Right atrium auricular region (tissue), 2 donors: ENCODE measurements around the gene HERC2. TPM values are rescaled to one million over a fixed set of nuclear protein-coding genes. Genes with fewer than 3 reads are reported as not detected.

Experiments
- DNase-seq: peaks from one replicate; pipeline ENCODE4 v3.0.0-alpha.2; 2019; ENCODE audit warnings: low spot score
- H3K27ac ChIP-seq, 2 donors: fragments of 200-600 bp; sonication (generic); 1 replicate in 1 of 2; 2 replicates in 1 of 2; pipeline ENCODE4 v1.5.1; 2016 to 2019
- H3K27me3 ChIP-seq, 2 donors: fragments of 200-600 bp; sonication (generic); one replicate each; pipeline versions ENCODE4 v1.5.1 to v1.6.0; 2017 to 2019
- H3K36me3 ChIP-seq: fragments of 200-600 bp; sonication (generic); one replicate; pipeline ENCODE4 v1.5.1; 2016
- H3K4me1 ChIP-seq, 2 donors: fragments of 200-600 bp; sonication (generic); one replicate each; pipeline versions ENCODE4 v1.5.1 to v1.6.0; 2017 to 2019
- H3K4me3 ChIP-seq, 2 donors: fragments of 200-600 bp; sonication (generic); 1 replicate in 1 of 2; 2 replicates in 1 of 2; pipeline ENCODE4 v1.5.1; 2017 to 2019; ENCODE audit warnings: mild to moderate bottlenecking in 1 of 2, moderate library complexity in 1 of 2
- H3K9me3 ChIP-seq, 2 donors: fragments of 200-600 bp; sonication (generic); one replicate each; pipeline ENCODE4 v1.5.1; 2019
- CTCF ChIP-seq, 2 donors: fragments of 200-600 bp; sonication (generic); IDR thresholded peaks; one replicate each; pipeline ENCODE4 v1.5.1; 2019; ENCODE audit warnings: antibody characterized with exemption in 2 of 2
- total RNA-seq, 2 donors: library from RNA; depleted of rRNA; stranded (reverse); fragments of >200 nt; gene quantifications; one replicate each; pipeline ENCODE4 v1.1.0, GENCODE V29; 2016

Gene HERC2
- total RNA-seq, 2 donors from 2014 or later = 50.8 to 62.4 TPM

- Histone ChIP-seq H3K4me1 (peaks cover 0 to 25% of the 10 kb centered on the region in 2 donors), H3K9me3 (no peaks in the 10 kb centered on the region), H3K4me3 (no peak overlapping the region), H3K36me3 (no peaks in the 10 kb centered on the region), H3K27me3 (no peaks in the 10 kb centered on the region), H3K27ac (no peak overlapping the region)
- no peak for TF ChIP-seq CTCF (IDR thresholded peaks at IDR 0.05)
- DNase-seq = no peak
Observed at GRCh38 chr15:28103831-28104230, 218.1 kb downstream of the HERC2 start.

GRCh38 chr15:28101983-28102441, 220.0 kb downstream of the HERC2 start:
- no peaks in the 10 kb centered on the region for H3K36me3 ChIP-seq
- DNase-seq = no peak
- peaks cover 0 to 28% of the 10 kb centered on the region in 2 donors for H3K4me1 ChIP-seq
- H3K27ac ChIP-seq = no peak overlapping the region
- no peaks in the 10 kb centered on the region for H3K27me3 ChIP-seq
- no peak for TF ChIP-seq CTCF (IDR thresholded peaks at IDR 0.05)
- H3K4me3 ChIP-seq = no peak overlapping the region
- H3K9me3 ChIP-seq = no peaks in the 10 kb centered on the region

- Histone ChIP-seq H3K36me3 (no peaks in the 10 kb centered on the region), H3K27ac (no peak overlapping the region), H3K4me1 (peaks cover 0 to 29% of the 10 kb centered on the region in 2 donors), H3K4me3 (no peak overlapping the region), H3K9me3 (no peaks in the 10 kb centered on the region), H3K27me3 (no peaks in the 10 kb centered on the region)
- no peak for DNase-seq
- TF ChIP-seq CTCF (IDR thresholded peaks at IDR 0.05) = no peak
Observed at GRCh38 chr15:28101201-28101600, 220.8 kb downstream of the HERC2 start.

GRCh38 chr15:28100516-28101195, 221.3 kb downstream of the HERC2 start:
- no peaks in the 10 kb centered on the region for H3K27me3 ChIP-seq
- H3K4me3 ChIP-seq = no peak overlapping the region
- no peaks in the 10 kb centered on the region for H3K9me3 ChIP-seq
- H3K36me3 ChIP-seq = no peaks in the 10 kb centered on the region
- no peak for TF ChIP-seq CTCF (IDR thresholded peaks at IDR 0.05)
- H3K4me1 ChIP-seq = peaks cover 0 to 34% of the 10 kb centered on the region in 2 donors
- DNase-seq = no peak
- no peak overlapping the region for H3K27ac ChIP-seq

- H3K36me3 ChIP-seq = no peaks in the 10 kb centered on the region
- H3K27me3 ChIP-seq = no peaks in the 10 kb centered on the region
- no peaks in the 10 kb centered on the region for H3K9me3 ChIP-seq
- peak overlapping the region in 1 of 2 donors; percentile 44 for H3K27ac ChIP-seq
- TF ChIP-seq CTCF (IDR thresholded peaks at IDR 0.05) = no peak
- DNase-seq = no peak
- peaks cover 0 to 44% of the 10 kb centered on the region in 2 donors for H3K4me1 ChIP-seq
- peak overlapping the region; percentile 18 to 40 for H3K4me3 ChIP-seq
Observed at GRCh38 chr15:28099555-28100140, 222.3 kb downstream of the HERC2 start.
